ENCODE measurements around the gene CIB4.
"Not testable (repeated sequence)": the region's sequence is repeated elsewhere in the genome, so short reads cannot be mapped to it uniquely, and the experiment has no call there.

Gene CIB4

DNA sequence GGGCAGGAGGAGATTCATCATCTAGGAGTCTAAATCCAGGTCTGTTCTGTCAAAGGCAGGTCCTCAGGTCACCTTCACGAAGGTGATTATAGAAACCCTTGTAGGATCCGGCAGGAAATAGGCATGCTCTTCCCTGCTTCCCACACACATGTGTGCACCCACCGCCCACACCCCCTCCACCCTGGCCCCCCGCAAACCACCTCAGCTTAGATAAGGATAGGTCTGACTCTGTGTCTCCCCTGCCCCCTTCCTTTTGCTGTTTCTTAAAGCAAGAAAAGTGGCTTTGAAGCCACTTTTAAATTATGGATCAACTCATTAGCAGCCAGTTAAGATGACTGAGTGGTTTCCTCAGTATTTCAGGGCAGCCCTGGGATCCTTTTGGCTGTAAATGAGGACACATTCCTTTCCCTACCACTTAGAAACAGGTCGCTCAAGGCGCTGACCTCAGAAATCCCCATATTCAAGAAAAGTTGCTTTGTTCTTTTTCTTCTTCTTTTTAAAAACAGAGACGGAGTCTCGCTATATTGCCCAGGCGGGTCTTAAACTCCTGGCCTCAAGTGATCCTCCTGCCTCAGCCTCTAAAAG lies 14.5 kb upstream of the CIB4 start:
- H3K4me3 ChIP-seq (ENCODE audit: low read depth, low read length), result no peak overlapping the region
- no peak for DNase-seq (ENCODE audit: low read depth)
- TF ChIP-seq, protein P1, sequence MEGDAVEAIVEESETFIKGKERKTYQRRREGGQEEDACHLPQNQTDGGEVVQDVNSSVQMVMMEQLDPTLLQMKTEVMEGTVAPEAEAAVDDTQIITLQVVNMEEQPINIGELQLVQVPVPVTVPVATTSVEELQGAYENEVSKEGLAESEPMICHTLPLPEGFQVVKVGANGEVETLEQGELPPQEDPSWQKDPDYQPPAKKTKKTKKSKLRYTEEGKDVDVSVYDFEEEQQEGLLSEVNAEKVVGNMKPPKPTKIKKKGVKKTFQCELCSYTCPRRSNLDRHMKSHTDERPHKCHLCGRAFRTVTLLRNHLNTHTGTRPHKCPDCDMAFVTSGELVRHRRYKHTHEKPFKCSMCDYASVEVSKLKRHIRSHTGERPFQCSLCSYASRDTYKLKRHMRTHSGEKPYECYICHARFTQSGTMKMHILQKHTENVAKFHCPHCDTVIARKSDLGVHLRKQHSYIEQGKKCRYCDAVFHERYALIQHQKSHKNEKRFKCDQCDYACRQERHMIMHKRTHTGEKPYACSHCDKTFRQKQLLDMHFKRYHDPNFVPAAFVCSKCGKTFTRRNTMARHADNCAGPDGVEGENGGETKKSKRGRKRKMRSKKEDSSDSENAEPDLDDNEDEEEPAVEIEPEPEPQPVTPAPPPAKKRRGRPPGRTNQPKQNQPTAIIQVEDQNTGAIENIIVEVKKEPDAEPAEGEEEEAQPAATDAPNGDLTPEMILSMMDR (IDR thresholded peaks at IDR 0.05; ENCODE audit: insufficient read depth, low read depth, low read length, missing control alignments), result no peak

DNA sequence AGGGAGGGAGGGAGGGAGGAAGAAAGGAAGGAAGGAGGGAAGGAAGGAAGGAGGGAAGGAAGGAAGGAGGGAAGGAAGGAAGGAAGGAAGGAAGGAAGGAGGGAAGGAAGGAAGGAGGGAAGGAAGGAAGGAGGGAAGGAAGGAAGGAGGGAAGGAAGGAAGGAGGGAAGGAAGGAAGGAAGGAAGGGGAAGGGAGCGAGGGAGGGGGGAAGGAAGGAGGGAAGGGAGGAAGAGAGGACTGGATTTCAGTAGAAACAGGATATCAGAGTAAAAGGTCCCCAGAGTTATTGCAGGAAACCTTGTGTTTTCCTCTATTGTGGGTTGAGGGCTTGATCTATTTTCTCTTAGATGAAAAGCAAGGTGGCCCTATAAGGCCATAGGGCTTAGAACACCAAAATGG lies 14.0 kb upstream of the CIB4 start:
- DNase-seq (ENCODE audit: low read depth); H3K4me3 ChIP-seq (ENCODE audit: low read depth, low read length): not testable (repeated sequence)

DNA sequence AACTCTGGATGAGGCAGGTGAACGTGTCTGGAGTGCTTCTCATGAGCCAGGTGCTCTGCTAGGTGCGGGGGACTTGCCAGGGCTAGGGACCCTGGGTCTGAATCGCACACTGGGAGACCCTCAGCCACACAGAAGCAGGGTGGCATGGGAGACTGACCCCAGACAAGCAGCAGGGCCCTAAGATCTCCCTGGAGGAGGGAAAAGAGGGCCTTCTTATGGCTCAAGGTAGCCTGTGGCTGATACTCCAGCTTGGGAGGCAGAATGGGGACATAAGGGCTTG lies 12.8 kb upstream of the CIB4 start:
- TF ChIP-seq, protein P1 (IDR thresholded peaks at IDR 0.05; ENCODE audit: insufficient read depth, low read depth, low read length, missing control alignments), result no peak
- H3K4me3 ChIP-seq (ENCODE audit: low read depth, low read length), result no peak overlapping the region
- DNase-seq (ENCODE audit: low read depth), result no peak

DNA sequence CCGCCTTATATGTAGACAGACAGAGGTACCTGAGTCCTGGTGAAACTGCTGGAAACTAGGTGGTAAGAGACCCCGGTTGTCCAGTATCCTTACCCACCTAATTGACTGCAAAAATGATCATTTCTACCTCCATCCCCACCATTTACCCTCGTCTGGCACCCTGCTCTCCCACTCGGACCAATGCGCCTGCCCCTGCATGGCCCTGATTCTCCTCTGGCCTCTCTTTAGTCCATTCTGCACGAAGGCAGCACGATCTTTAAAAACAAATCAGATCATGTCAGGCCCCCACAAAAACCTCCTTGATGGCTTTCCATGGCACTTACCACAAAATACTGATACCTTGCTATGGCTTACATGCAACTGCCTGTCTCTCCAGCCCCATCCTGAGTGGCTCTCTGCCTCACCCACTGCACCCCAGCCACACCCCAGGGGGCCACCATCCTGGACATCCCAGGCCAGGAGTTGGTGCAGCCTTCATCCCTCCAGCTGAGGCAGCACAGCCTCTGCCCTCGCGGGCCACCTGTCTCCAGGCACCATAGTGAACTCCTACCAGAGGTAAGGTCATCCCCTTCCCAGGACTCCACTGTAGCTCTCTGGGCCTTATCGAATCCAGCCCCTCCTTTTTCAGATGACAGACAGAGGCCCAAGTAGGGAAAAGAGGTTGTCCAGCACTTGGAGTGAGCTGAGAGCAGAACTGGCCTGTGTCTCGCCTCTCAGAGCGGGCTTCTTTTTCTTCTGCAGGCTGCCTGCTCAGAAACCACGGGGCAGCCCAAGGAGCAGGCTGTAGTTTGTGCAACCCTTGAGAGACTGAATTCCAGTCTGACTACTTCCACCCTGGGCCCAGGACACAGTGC lies 12.3 kb upstream of the CIB4 start:
- no peak overlapping the region for H3K4me3 ChIP-seq (ENCODE audit: low read depth, low read length)
- DNase-seq (ENCODE audit: low read depth), result no peak
- TF ChIP-seq, protein P1 (IDR thresholded peaks at IDR 0.05; ENCODE audit: insufficient read depth, low read depth, low read length, missing control alignments), result no peak

DNA sequence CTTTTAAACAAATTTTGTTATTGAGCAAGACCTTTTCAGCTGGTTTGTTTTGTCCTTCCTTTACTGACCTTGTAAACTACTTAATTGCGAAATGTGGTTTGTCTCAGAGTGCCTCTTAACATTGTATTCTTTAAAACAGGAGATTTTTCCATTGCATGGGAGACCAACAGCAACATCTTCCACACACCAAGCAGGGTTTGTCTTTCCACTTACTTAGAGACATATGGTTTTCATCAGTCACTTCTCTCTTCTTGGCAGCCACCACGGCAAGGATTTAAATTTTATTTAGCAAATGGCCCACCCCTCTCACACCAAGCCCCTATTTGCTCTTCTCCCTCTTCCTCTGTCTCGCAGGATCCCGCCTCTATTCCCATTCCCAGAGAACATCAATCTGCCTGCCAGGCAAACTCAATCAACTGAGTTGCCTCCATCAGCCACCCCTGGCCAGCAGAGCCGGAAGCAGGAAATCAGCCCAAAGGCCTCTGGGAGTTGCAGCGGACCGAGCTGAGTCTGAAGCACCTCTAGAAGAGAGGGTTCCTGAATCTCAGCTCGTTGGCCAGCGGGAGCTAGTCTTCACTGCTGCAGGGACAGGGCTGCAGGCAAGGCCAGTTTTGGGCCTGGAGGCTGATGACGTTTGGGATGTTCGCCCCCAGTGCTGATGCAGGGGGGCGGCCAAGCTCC lies 11.3 kb upstream of the CIB4 start:
- TF ChIP-seq, protein P1 (IDR thresholded peaks at IDR 0.05; ENCODE audit: insufficient read depth, low read depth, low read length, missing control alignments), result no peak
- H3K4me3 ChIP-seq (ENCODE audit: low read depth, low read length), result no peak overlapping the region
- DNase-seq (ENCODE audit: low read depth), result no peak

DNA sequence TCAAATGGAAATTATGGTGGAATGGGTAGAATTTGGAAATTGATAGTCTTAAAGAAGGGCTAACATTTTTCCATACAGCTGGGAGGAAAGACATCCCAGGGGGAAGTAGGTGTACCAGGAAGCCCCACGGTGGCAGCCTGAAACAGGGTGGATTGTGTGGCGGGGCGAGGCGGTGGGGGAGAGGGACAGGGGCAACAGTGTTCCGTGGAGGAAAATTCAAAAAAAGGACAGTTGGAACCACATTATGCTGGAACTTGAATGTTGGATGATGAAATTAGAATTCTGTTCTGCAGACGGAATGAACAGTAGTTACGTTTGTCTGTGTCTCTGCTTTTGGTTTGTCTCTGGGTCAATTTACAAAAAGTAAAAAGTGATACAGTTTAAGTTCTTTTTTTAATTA lies 10.6 kb upstream of the CIB4 start:
- TF ChIP-seq, protein P1 (IDR thresholded peaks at IDR 0.05; ENCODE audit: insufficient read depth, low read depth, low read length, missing control alignments), result no peak
- H3K4me3 ChIP-seq (ENCODE audit: low read depth, low read length), result no peak overlapping the region
- no peak for DNase-seq (ENCODE audit: low read depth)

DNA sequence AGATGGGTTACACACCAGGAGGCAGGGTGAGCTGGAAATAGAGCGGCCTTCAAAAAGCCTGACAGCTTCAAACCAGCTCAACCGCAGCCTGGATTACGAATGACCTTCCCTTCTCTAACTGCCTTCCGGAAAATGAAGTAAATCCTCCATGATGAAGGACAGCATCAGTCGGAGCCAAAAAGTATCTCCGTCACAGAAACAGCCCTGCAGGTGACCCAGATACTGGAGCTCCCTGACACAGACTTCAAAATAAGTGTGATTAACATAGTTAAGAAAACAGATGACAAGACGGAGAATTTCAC lies 10.3 kb upstream of the CIB4 start:
- TF ChIP-seq, protein P1 (IDR thresholded peaks at IDR 0.05; ENCODE audit: insufficient read depth, low read depth, low read length, missing control alignments), result no peak
- no peak for DNase-seq (ENCODE audit: low read depth)
- no peak overlapping the region for H3K4me3 ChIP-seq (ENCODE audit: low read depth, low read length)
